GM21529 (cell line): ENCODE results near the gene LARP6.
"Not testable (repeated sequence)": the region's sequence is repeated elsewhere in the genome, so short reads cannot be mapped to it uniquely, and the experiment has no call there.

ENCODE experiments used
- ATAC-seq: cut with Tn5 transposase; IDR thresholded peaks from one replicate; pipeline ENCODE4 v1.9.1; 2021; ENCODE audit not compliant: unreplicated experiment

LARP6 gene

GRCh38 chr15:70859322-70859908 lies 5.5 kb upstream of the LARP6 start:
- no peak for ATAC-seq

- not testable (repeated sequence) for ATAC-seq
Observed at GRCh38 chr15:70858614-70859321, 4.8 kb upstream of the LARP6 start.

- ATAC-seq = no peak
Observed at GRCh38 chr15:70857562-70858285, 3.8 kb upstream of the LARP6 start.

- ATAC-seq = no peak
Observed at GRCh38 chr15:70856884-70857561, 3.1 kb upstream of the LARP6 start.

- ATAC-seq = no peak
Observed at GRCh38 chr15:70856177-70856883, 2.4 kb upstream of the LARP6 start.

GRCh38 chr15:70855764-70856163 lies 1.8 kb upstream of the LARP6 start:
- ATAC-seq = no peak

GRCh38 chr15:70854666-70854976 lies 664 bp upstream of the LARP6 start:
- ATAC-seq = no peak

GRCh38 chr15:70853318-70853972 lies 512 bp downstream of the LARP6 start:
- ATAC-seq = no peak

- ATAC-seq = no peak
Observed at GRCh38 chr15:70852501-70853317, 1.2 kb downstream of the LARP6 start.

- ATAC-seq = no peak
Observed at GRCh38 chr15:70851889-70852288, 2.1 kb downstream of the LARP6 start.

GRCh38 chr15:70845602-70846360 lies 8.2 kb downstream of the LARP6 start:
- ATAC-seq = no peak

- ATAC-seq = no peak
Observed at GRCh38 chr15:70837476-70837875, 16.5 kb downstream of the LARP6 start.

- ATAC-seq = no peak
Observed at GRCh38 chr15:70835841-70836240, 18.1 kb downstream of the LARP6 start.

- no peak for ATAC-seq
Observed at GRCh38 chr15:70835415-70835814, 18.5 kb downstream of the LARP6 start.

- ATAC-seq = no peak
Observed at GRCh38 chr15:70834999-70835398, 19.0 kb downstream of the LARP6 start.

GRCh38 chr15:70833861-70834765 lies 19.8 kb downstream of the LARP6 start:
- ATAC-seq = no peak

GRCh38 chr15:70833422-70833821 lies 20.5 kb downstream of the LARP6 start:
- no peak for ATAC-seq

GRCh38 chr15:70832176-70832575 lies 21.8 kb downstream of the LARP6 start:
- no peak for ATAC-seq
